HEK293 (cell line): ENCODE results near the gene LPCAT4.

Experiments used
- CTCF ChIA-PET: fragments of 350-600 bp; formaldehyde crosslinking; extraction: SDS; loops from one replicate; lab custom pipeline; 2021; ENCODE audit warnings: antibody characterized with exemption; lab: Yijun Ruan, JAX
- POLR2A ChIA-PET: fragments of 300-600 bp; formaldehyde crosslinking; extraction: SDS; loops from one replicate; lab custom pipeline; 2020; ENCODE audit warnings: antibody characterized with exemption, inconsistent platforms; lab: Yijun Ruan, JAX
- H3K27ac ChIP-seq: fragments of 200-500 bp; sonication (Bioruptor generic); 2 replicates; pipeline ENCODE4 v1.5.1; 2014; ENCODE audit warnings: low read depth, low read length, control low read depth, inconsistent platforms; ENCODE audit errors: extremely low read depth
- H3K36me3 ChIP-seq, 2 experiments: fragments of 200-500 bp in 1 of 2; sonication (Bioruptor generic) in 1 of 2; 1 replicate in 1 of 2; 2 replicates in 1 of 2; pipeline ENCODE4 v1.5.1; 2014 to 2017; ENCODE audit warnings: inconsistent platforms in 2 of 2, low read length in 2 of 2; ENCODE audit not compliant: control insufficient read depth in 2 of 2, insufficient read depth in 1 of 2
- H3K4me1 ChIP-seq: fragments of 200-500 bp; sonication (Bioruptor generic); 2 replicates; pipeline ENCODE4 v1.5.1; 2014; ENCODE audit warnings: mild to moderate bottlenecking, low read length, inconsistent platforms; ENCODE audit not compliant: control insufficient read depth, insufficient read depth
- H3K4me3 ChIP-seq: 2 replicates; pipeline ENCODE4 v1.5.1; 2011; ENCODE audit warnings: low read depth, mild to moderate bottlenecking, control low read depth, low read length, moderate library complexity
- H3K9me3 ChIP-seq: fragments of 200-500 bp; sonication (Bioruptor generic); 2 replicates; pipeline ENCODE4 v1.5.1; 2014; ENCODE audit warnings: low read depth, low read length, inconsistent platforms; ENCODE audit not compliant: control insufficient read depth, insufficient read depth
- BCL11A ChIP-seq: fragments of 450-650 bp; formaldehyde crosslinking; IDR thresholded peaks from 2 replicates; pipeline ENCODE4 v1.5.1; 2016; ENCODE audit warnings: low read depth, missing biosample characterization, missing genetic modification characterization
- FEZF1 ChIP-seq: fragments of 450-650 bp; formaldehyde crosslinking; IDR thresholded peaks from 2 replicates; pipeline ENCODE4 v1.5.1; 2016; ENCODE audit warnings: missing biosample characterization, missing genetic modification characterization
- HOXA7 ChIP-seq: sonication (generic); formaldehyde crosslinking; IDR thresholded peaks from 2 replicates; pipeline ENCODE4 v1.8.1; 2022; ENCODE audit warnings: missing genetic modification reagents, borderline replicate concordance
- KLF7 ChIP-seq: fragments of 450-650 bp; formaldehyde crosslinking; IDR thresholded peaks from 2 replicates; pipeline ENCODE4 v1.5.1; 2016; ENCODE audit warnings: missing biosample characterization, missing genetic modification characterization, borderline replicate concordance
- KLF9 ChIP-seq: fragments of 450-650 bp; formaldehyde crosslinking; IDR thresholded peaks from 2 replicates; pipeline ENCODE4 v1.5.1; 2016; ENCODE audit warnings: missing biosample characterization, missing genetic modification characterization, low read depth
- OSR2 ChIP-seq: fragments of 450-650 bp; formaldehyde crosslinking; IDR thresholded peaks from 2 replicates; pipeline ENCODE4 v1.5.1; 2016; ENCODE audit warnings: missing biosample characterization, missing genetic modification characterization
- TRIM28 ChIP-seq: IDR thresholded peaks from 2 replicates; pipeline ENCODE4 v1.6.1; 2011; ENCODE audit warnings: low read length, control low read depth, borderline replicate concordance
- ZFP37 ChIP-seq: fragments of 450-650 bp; formaldehyde crosslinking; IDR thresholded peaks from 2 replicates; pipeline ENCODE4 v1.5.1; 2016; ENCODE audit warnings: missing biosample characterization, missing genetic modification characterization
- ZNF112 ChIP-seq: fragments of 450-650 bp; formaldehyde crosslinking; IDR thresholded peaks from 2 replicates; pipeline ENCODE4 v1.5.0; 2017; ENCODE audit warnings: missing biosample characterization, missing genetic modification characterization
- ZNF211 ChIP-seq: fragments of 450-650 bp; formaldehyde crosslinking; IDR thresholded peaks from 2 replicates; pipeline ENCODE4 v1.5.1; 2016; ENCODE audit warnings: low read depth, missing biosample characterization, missing genetic modification characterization
- ZNF214 ChIP-seq: fragments of 450-650 bp; formaldehyde crosslinking; IDR thresholded peaks from 2 replicates; pipeline ENCODE4 v1.5.1; 2017; ENCODE audit warnings: missing biosample characterization, mild to moderate bottlenecking, missing genetic modification characterization, borderline replicate concordance
- ZNF302 ChIP-seq: fragments of 450-650 bp; formaldehyde crosslinking; IDR thresholded peaks from 2 replicates; pipeline ENCODE4 v1.5.1; 2016; ENCODE audit warnings: missing biosample characterization, missing genetic modification characterization, low read depth
- ZNF324 ChIP-seq: fragments of 450-650 bp; formaldehyde crosslinking; IDR thresholded peaks from 2 replicates; pipeline ENCODE4 v1.5.1; 2016; ENCODE audit warnings: missing biosample characterization, missing genetic modification characterization
- ZNF416 ChIP-seq: fragments of 450-650 bp; formaldehyde crosslinking; IDR thresholded peaks from 2 replicates; pipeline ENCODE4 v1.5.1; 2016; ENCODE audit warnings: missing biosample characterization, missing genetic modification characterization
- ZNF514 ChIP-seq: fragments of 450-650 bp; formaldehyde crosslinking; IDR thresholded peaks from 2 replicates; pipeline ENCODE4 v1.5.1; 2016; ENCODE audit warnings: missing biosample characterization, missing genetic modification characterization
- ZNF558 ChIP-seq: fragments of 450-650 bp; formaldehyde crosslinking; IDR thresholded peaks from 2 replicates; pipeline ENCODE4 v1.5.1; 2016; ENCODE audit warnings: missing biosample characterization, missing genetic modification characterization
- ZNF580 ChIP-seq: fragments of 450-650 bp; formaldehyde crosslinking; IDR thresholded peaks from 2 replicates; pipeline ENCODE4 v1.5.1; 2016; ENCODE audit warnings: missing biosample characterization, missing genetic modification characterization
- ZNF701 ChIP-seq: fragments of 450-650 bp; formaldehyde crosslinking; IDR thresholded peaks from 2 replicates; pipeline ENCODE4 v1.5.1; 2016; ENCODE audit warnings: missing biosample characterization, missing genetic modification characterization
- ZNF707 ChIP-seq: fragments of 450-650 bp; formaldehyde crosslinking; IDR thresholded peaks from 2 replicates; pipeline ENCODE4 v1.5.1; 2016; ENCODE audit warnings: missing biosample characterization, missing genetic modification characterization
- ZNF843 ChIP-seq: fragments of 450-650 bp; formaldehyde crosslinking; IDR thresholded peaks from 2 replicates; pipeline ENCODE4 v1.5.1; 2016; ENCODE audit warnings: missing biosample characterization, missing genetic modification characterization
- ZSCAN16 ChIP-seq: fragments of 450-650 bp; formaldehyde crosslinking; IDR thresholded peaks from 2 replicates; pipeline ENCODE4 v1.5.1; 2016; ENCODE audit warnings: missing biosample characterization, missing genetic modification characterization
- ZSCAN23 ChIP-seq: fragments of 450-650 bp; formaldehyde crosslinking; IDR thresholded peaks from 2 replicates; pipeline ENCODE4 v1.5.1; 2016; ENCODE audit warnings: missing biosample characterization, missing genetic modification characterization
- TF ChIP-seq, protein P1 (sequence below): fragments of 450-650 bp; formaldehyde crosslinking; IDR thresholded peaks from 2 replicates; pipeline ENCODE4 v1.5.1; 2016; ENCODE audit warnings: missing biosample characterization, missing genetic modification characterization
- TF ChIP-seq, protein P2 (sequence below): fragments of 450-650 bp; formaldehyde crosslinking; IDR thresholded peaks from 2 replicates; pipeline ENCODE4 v1.5.1; 2017; ENCODE audit warnings: missing biosample characterization, missing genetic modification characterization
- TF ChIP-seq, protein P3 (sequence below): fragments of 450-650 bp; IDR thresholded peaks from 2 replicates; pipeline ENCODE4 v1.5.1; 2018; ENCODE audit warnings: missing biosample characterization, missing genetic modification characterization
- TF ChIP-seq, protein P4 (sequence below): fragments of 450-650 bp; formaldehyde crosslinking; IDR thresholded peaks from 2 replicates; pipeline ENCODE4 v1.5.1; 2016; ENCODE audit warnings: missing biosample characterization, missing genetic modification characterization

The LPCAT4 gene

DNA sequence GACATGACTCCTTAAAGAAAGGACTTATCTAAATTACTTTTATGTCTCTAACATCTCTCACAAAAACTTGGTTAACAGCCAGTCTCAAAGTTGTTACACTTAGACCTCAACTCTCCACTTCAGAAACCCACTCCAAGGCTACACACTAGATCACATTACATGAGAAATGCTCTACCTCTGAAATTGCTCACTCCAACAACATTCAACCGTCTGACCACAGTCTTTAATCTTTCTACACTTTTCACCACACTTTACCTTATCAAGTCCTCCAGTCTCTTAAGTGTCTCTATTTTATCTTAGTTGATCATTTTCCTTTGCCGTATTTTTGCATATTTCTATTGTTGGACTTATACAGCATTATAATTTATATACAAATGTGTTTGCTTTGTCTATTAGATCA lies 35.2 kb downstream of the LPCAT4 start:
- Histone ChIP-seq H3K4me3 (no peak overlapping the region), H3K4me1 (no peaks in the 10 kb centered on the region)
- POLR2A ChIA-PET = no interaction called here

DNA sequence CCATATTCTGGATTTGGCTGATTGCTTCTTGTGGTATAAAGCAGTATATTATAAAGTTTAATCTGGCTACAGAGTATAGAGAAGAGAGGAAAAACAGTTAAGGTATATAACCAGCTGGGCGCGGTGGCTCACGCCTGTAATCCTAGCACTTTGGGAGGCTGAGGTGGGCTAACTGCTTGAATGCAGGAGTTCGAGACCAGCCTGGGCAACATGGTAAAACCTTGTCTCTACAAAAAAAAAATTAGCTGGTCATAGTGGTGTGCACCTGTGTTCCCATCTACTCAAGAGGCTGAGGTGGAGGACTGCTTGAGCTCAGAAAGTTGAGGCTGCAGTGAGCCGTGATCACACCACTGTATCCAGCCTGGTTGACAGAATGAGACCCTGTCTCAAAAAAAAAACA lies 36.7 kb downstream of the LPCAT4 start:
- Histone ChIP-seq H3K9me3 (no peaks in the 10 kb centered on the region), H3K27ac (no peak overlapping the region), H3K4me3 (no peak overlapping the region), H3K4me1 (no peaks in the 10 kb centered on the region), H3K36me3 (no peaks in the 10 kb centered on the region)
- TF ChIP-seq ZNF514 (no peak), ZNF302 (tag by site-specific recombination) (no peak), ZNF580 (tag by site-specific recombination) (no peak), ZNF416 (no peak), ZNF211 (tag by site-specific recombination) (no peak), KLF7 (tag by site-specific recombination) (no peak)
- TF ChIP-seq, protein P1, sequence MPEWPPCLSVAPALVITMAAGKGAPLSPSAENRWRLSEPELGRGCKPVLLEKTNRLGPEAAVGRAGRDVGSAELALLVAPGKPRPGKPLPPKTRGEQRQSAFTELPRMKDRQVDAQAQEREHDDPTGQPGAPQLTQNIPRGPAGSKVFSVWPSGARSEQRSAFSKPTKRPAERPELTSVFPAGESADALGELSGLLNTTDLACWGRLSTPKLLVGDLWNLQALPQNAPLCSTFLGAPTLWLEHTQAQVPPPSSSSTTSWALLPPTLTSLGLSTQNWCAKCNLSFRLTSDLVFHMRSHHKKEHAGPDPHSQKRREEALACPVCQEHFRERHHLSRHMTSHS (tag by site-specific recombination) = no peak
- ChIA-PET POLR2A (interaction anchor here (1.4 kb wide), 1 partner anchor 37 kb away, joined by 3 read pairs; the partner anchor contains the start of gene LPCAT4), CTCF (interaction anchor here (0.6 kb wide), 1 partner anchor 20 kb away, joined by 3 read pairs; no protein-coding TSS in a partner anchor)

More for the DNA sequence above, 35.2 kb downstream of the LPCAT4 start:
- no peak for TF ChIP-seq ZSCAN16 (tag by site-specific recombination)
- no peak for TF ChIP-seq ZNF843 (tag by site-specific recombination)
- TF ChIP-seq, protein P2, sequence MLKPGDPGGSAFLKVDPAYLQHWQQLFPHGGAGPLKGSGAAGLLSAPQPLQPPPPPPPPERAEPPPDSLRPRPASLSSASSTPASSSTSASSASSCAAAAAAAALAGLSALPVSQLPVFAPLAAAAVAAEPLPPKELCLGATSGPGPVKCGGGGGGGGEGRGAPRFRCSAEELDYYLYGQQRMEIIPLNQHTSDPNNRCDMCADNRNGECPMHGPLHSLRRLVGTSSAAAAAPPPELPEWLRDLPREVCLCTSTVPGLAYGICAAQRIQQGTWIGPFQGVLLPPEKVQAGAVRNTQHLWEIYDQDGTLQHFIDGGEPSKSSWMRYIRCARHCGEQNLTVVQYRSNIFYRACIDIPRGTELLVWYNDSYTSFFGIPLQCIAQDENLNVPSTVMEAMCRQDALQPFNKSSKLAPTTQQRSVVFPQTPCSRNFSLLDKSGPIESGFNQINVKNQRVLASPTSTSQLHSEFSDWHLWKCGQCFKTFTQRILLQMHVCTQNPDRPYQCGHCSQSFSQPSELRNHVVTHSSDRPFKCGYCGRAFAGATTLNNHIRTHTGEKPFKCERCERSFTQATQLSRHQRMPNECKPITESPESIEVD (tag by site-specific recombination) = peak; percentile 45; the same call in 1 of the 2 replicates
- no peak for TF ChIP-seq ZSCAN23 (tag by site-specific recombination)
- TF ChIP-seq OSR2 (tag by site-specific recombination) = peak; percentile 48; the same call in 1 of the 2 replicates
- TF ChIP-seq FEZF1 (tag by site-specific recombination) = peak; percentile 68
- 0 out of 2 replicates have a peak, but pooled peaks have one; percentile 44 for TF ChIP-seq ZFP37
- CTCF ChIA-PET = no interaction called here
- Histone ChIP-seq H3K27ac (no peak overlapping the region), H3K9me3 (no peaks in the 10 kb centered on the region), H3K36me3 (no peaks in the 10 kb centered on the region)

GRCh38 chr15:34329006-34329405 lies 38.0 kb downstream of the LPCAT4 start:
- no peak overlapping the region for H3K4me3 ChIP-seq
- TF ChIP-seq ZNF214 (tag by site-specific recombination) = no peak
- TF ChIP-seq FEZF1 (tag by site-specific recombination) = no peak
- TF ChIP-seq TRIM28 = no peak
- TF ChIP-seq KLF9 = no peak
- no peak for TF ChIP-seq ZNF112 (tag by site-specific recombination)
- no peak for TF ChIP-seq ZNF707
- no peak for TF ChIP-seq ZNF701 (tag by site-specific recombination)
- TF ChIP-seq, protein P3, sequence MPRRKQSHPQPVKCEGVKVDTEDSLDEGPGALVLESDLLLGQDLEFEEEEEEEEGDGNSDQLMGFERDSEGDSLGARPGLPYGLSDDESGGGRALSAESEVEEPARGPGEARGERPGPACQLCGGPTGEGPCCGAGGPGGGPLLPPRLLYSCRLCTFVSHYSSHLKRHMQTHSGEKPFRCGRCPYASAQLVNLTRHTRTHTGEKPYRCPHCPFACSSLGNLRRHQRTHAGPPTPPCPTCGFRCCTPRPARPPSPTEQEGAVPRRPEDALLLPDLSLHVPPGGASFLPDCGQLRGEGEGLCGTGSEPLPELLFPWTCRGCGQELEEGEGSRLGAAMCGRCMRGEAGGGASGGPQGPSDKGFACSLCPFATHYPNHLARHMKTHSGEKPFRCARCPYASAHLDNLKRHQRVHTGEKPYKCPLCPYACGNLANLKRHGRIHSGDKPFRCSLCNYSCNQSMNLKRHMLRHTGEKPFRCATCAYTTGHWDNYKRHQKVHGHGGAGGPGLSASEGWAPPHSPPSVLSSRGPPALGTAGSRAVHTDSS = no peak
- no peak for TF ChIP-seq ZNF558 (tag by site-specific recombination)
- no peak for TF ChIP-seq HOXA7
- no peak for TF ChIP-seq ZNF324 (tag by site-specific recombination)
- TF ChIP-seq ZNF302 (tag by site-specific recombination) = no peak
- TF ChIP-seq BCL11A (tag by site-specific recombination) = no peak
- TF ChIP-seq, protein P4, sequence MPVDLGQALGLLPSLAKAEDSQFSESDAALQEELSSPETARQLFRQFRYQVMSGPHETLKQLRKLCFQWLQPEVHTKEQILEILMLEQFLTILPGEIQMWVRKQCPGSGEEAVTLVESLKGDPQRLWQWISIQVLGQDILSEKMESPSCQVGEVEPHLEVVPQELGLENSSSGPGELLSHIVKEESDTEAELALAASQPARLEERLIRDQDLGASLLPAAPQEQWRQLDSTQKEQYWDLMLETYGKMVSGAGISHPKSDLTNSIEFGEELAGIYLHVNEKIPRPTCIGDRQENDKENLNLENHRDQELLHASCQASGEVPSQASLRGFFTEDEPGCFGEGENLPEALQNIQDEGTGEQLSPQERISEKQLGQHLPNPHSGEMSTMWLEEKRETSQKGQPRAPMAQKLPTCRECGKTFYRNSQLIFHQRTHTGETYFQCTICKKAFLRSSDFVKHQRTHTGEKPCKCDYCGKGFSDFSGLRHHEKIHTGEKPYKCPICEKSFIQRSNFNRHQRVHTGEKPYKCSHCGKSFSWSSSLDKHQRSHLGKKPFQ (tag by site-specific recombination) = no peak
- H3K27ac ChIP-seq = no peak overlapping the region
- ChIA-PET CTCF (interaction anchor here (1.0 to 1.2 kb wide), 2 partner anchors 15 to 189 kb away, joined by 4 to 5 read pairs; partner anchors contain the start of gene NUTM1), POLR2A (interaction anchor here (1.2 to 1.5 kb wide), 2 partner anchors 9 to 10 kb away, joined by 3 to 4 read pairs; no protein-coding TSS in a partner anchor)
- no peaks in the 10 kb centered on the region for H3K36me3 ChIP-seq
- H3K4me1 ChIP-seq = no peaks in the 10 kb centered on the region
- no peaks in the 10 kb centered on the region for H3K9me3 ChIP-seq
